Measurements from ENCODE around the gene OGFOD2.

Gene OGFOD2

GRCh38 chr12:122951979-122952892 is 22.8 kb upstream of the OGFOD2 start:
- DNase-seq (ENCODE audit: low read depth): no peak

- DNase-seq (ENCODE audit: low read depth): no peak
Measured at GRCh38 chr12:122955156-122955555, 19.9 kb upstream of the OGFOD2 start.

- no peak for DNase-seq (ENCODE audit: low read depth)
Measured at GRCh38 chr12:122956035-122956434, 19.0 kb upstream of the OGFOD2 start.

- no peak for DNase-seq (ENCODE audit: low read depth)
Measured at GRCh38 chr12:122958198-122958888, 16.7 kb upstream of the OGFOD2 start.

- no peak for DNase-seq (ENCODE audit: low read depth)
Measured at GRCh38 chr12:122959566-122960192, 15.4 kb upstream of the OGFOD2 start.

- DNase-seq (ENCODE audit: low read depth): no peak
Measured at GRCh38 chr12:122960193-122960569, 14.9 kb upstream of the OGFOD2 start.

GRCh38 chr12:122961531-122962329 is 13.3 kb upstream of the OGFOD2 start:
- no peak for DNase-seq (ENCODE audit: low read depth)

GRCh38 chr12:122963941-122964265 is 11.1 kb upstream of the OGFOD2 start:
- no peak for DNase-seq (ENCODE audit: low read depth)

- no peak for DNase-seq (ENCODE audit: low read depth)
Measured at GRCh38 chr12:122964439-122965257, 10.4 kb upstream of the OGFOD2 start.

GRCh38 chr12:122965321-122965751 is 9.7 kb upstream of the OGFOD2 start:
- DNase-seq (ENCODE audit: low read depth): no peak

- peak; percentile 88 for DNase-seq (ENCODE audit: low read depth)
Measured at GRCh38 chr12:122965851-122966742, 8.9 kb upstream of the OGFOD2 start, which contains the start of gene ABCB9. Gene ABCB9 (minus strand): TSS chr12:122966463. CDS start chr12:122960235, 6,228 bp downstream.

GRCh38 chr12:122966743-122967550 is 8.1 kb upstream of the OGFOD2 start:
- no peak for DNase-seq (ENCODE audit: low read depth)

- no peak for DNase-seq (ENCODE audit: low read depth)
Measured at GRCh38 chr12:122968104-122968503, 6.9 kb upstream of the OGFOD2 start.

- DNase-seq (ENCODE audit: low read depth): no peak
Measured at GRCh38 chr12:122969676-122970075, 5.4 kb upstream of the OGFOD2 start.

GRCh38 chr12:122974274-122974891 is 661 bp upstream of the OGFOD2 start:
- peak; percentile 96 for DNase-seq (ENCODE audit: low read depth)

- DNase-seq (ENCODE audit: low read depth): no peak
Measured at GRCh38 chr12:122975790-122976647, 975 bp downstream of the OGFOD2 start.

- no peak for DNase-seq (ENCODE audit: low read depth)
Measured at GRCh38 chr12:122976648-122976975, 1.6 kb downstream of the OGFOD2 start.

GRCh38 chr12:122977153-122977552 is 2.1 kb downstream of the OGFOD2 start:
- DNase-seq (ENCODE audit: low read depth): no peak
